ENCODE results near the gene CTDP1. TPM values are rescaled to one million over a fixed set of nuclear protein-coding genes. Genes with fewer than 3 reads are reported as not detected.

CTDP1 gene
- total RNA-seq, 1 donor from 2014 or later, result 10.2 TPM

- DNase-seq (no peak), ATAC-seq (no peak)
- intact Hi-C loops (cut with micrococcal nuclease), result loop anchor here (5.0 kb wide), 1 partner anchor 260 kb away; no protein-coding TSS in a partner anchor
Observed at GRCh38 chr18:79642626-79643025, 37.0 kb upstream of the CTDP1 start.

- intact Hi-C loops (cut with micrococcal nuclease), result loop anchor here (5.0 kb wide), 1 partner anchor 261 kb away; no protein-coding TSS in a partner anchor
- no peak for DNase-seq
- no peak for ATAC-seq
Observed at GRCh38 chr18:79643054-79643984, 36.3 kb upstream of the CTDP1 start.

- intact Hi-C loops (cut with micrococcal nuclease), result loop anchor here (5.0 kb wide), 1 partner anchor 262 kb away; no protein-coding TSS in a partner anchor
- DNase-seq (peak; percentile 73), ATAC-seq (peak; percentile 92)
Observed at GRCh38 chr18:79644006-79644665, 35.5 kb upstream of the CTDP1 start.

- ATAC-seq (peak; percentile 87), DNase-seq (no peak)
- intact Hi-C loops (cut with micrococcal nuclease), result loop anchor here (5.0 kb wide), 1 partner anchor 262 kb away; no protein-coding TSS in a partner anchor
Observed at GRCh38 chr18:79644666-79645057, 34.9 kb upstream of the CTDP1 start.

- ATAC-seq, result peak; percentile 25
Observed at GRCh38 chr18:79645291-79645983, 34.2 kb upstream of the CTDP1 start.

GRCh38 chr18:79647307-79647706 is 32.3 kb upstream of the CTDP1 start:
- ATAC-seq (no peak), DNase-seq (no peak)
- intact Hi-C loops (cut with micrococcal nuclease), result no loop called here

More at GRCh38 chr18:79645291-79645983, 34.2 kb upstream of the CTDP1 start:
- no peak for DNase-seq
- intact Hi-C loops (cut with micrococcal nuclease), result no loop called here

- DNase-seq, result no peak
- no peak for ATAC-seq
- intact Hi-C loops (cut with micrococcal nuclease), result no loop called here
Observed at GRCh38 chr18:79650959-79651358, 28.6 kb upstream of the CTDP1 start.

- intact Hi-C loops (cut with micrococcal nuclease), result no loop called here
- DNase-seq, result no peak
- ATAC-seq, result no peak
Observed at GRCh38 chr18:79657342-79657996, 22.1 kb upstream of the CTDP1 start.

GRCh38 chr18:79658366-79658765 is 21.2 kb upstream of the CTDP1 start:
- DNase-seq (no peak), ATAC-seq (no peak)
- intact Hi-C loops (cut with micrococcal nuclease), result no loop called here

GRCh38 chr18:79659733-79660132 is 19.9 kb upstream of the CTDP1 start:
- intact Hi-C loops (cut with micrococcal nuclease), result no loop called here
- ATAC-seq (no peak), DNase-seq (no peak)

GRCh38 chr18:79662034-79662433 is 17.6 kb upstream of the CTDP1 start:
- intact Hi-C loops (cut with micrococcal nuclease), result no loop called here
- DNase-seq, result no peak
- no peak for ATAC-seq

- ATAC-seq (no peak), DNase-seq (no peak)
- intact Hi-C loops (cut with micrococcal nuclease), result no loop called here
Observed at GRCh38 chr18:79662439-79662838, 17.2 kb upstream of the CTDP1 start.

GRCh38 chr18:79664525-79665125 is 15.0 kb upstream of the CTDP1 start:
- intact Hi-C loops (cut with micrococcal nuclease), result no loop called here
- no peak for ATAC-seq
- DNase-seq, result no peak

- ATAC-seq, result no peak
- DNase-seq, result no peak
- intact Hi-C loops (cut with micrococcal nuclease), result no loop called here
Observed at GRCh38 chr18:79668203-79668602, 11.4 kb upstream of the CTDP1 start.

- intact Hi-C loops (cut with micrococcal nuclease), result no loop called here
- DNase-seq, result no peak
- ATAC-seq, result no peak
Observed at GRCh38 chr18:79672490-79673276, 6.9 kb upstream of the CTDP1 start.

- ATAC-seq (no peak), DNase-seq (no peak)
- intact Hi-C loops (cut with micrococcal nuclease), result no loop called here
Observed at GRCh38 chr18:79677221-79677620, 2.4 kb upstream of the CTDP1 start.

- no peak for DNase-seq
- intact Hi-C loops (cut with micrococcal nuclease), result no loop called here
- ATAC-seq, result no peak
Observed at GRCh38 chr18:79677840-79678239, 1.8 kb upstream of the CTDP1 start.
